ENCODE results near the gene C5orf15.

DNA sequence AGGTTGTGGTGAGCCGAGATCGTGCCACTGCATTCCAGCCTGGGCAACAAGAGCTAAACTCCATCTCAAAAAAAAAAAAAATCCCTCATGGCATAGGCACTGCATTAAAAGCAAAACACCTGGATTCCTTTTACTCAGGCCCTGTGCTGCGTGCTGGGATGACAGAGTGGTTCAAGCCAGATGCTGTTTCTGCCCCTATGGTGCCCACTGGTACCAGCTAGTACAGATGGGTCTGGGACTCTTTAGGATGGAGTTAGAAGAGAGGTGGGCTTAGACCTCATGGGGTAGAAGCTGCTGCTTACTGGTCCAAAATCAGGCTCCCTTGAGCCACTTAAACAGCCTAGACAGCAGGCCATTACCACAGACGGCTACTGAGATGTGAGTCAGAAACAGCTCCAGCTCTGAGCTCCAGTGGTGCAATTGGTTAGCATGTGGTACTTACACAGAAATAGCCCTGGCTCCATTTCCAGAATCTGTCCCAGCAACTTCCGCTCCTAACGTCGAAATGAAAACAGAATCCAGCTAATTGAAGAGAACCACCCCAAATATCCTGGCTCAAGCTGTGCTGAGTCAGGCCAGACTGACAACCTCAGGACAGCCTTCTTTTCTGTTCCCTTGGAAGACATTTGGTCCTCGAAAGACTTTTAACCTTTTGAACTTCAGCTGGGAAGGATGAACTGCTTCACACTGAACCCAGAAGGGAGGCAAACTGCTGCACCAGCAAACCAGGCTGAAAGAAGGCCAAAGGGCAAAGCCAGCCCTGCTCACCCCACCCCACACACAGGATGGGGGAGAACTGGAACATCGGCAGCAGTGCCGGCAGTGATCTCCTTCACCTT is 15.5 kb downstream of the C5orf15 start:
- TF ChIP-seq, protein P1, sequence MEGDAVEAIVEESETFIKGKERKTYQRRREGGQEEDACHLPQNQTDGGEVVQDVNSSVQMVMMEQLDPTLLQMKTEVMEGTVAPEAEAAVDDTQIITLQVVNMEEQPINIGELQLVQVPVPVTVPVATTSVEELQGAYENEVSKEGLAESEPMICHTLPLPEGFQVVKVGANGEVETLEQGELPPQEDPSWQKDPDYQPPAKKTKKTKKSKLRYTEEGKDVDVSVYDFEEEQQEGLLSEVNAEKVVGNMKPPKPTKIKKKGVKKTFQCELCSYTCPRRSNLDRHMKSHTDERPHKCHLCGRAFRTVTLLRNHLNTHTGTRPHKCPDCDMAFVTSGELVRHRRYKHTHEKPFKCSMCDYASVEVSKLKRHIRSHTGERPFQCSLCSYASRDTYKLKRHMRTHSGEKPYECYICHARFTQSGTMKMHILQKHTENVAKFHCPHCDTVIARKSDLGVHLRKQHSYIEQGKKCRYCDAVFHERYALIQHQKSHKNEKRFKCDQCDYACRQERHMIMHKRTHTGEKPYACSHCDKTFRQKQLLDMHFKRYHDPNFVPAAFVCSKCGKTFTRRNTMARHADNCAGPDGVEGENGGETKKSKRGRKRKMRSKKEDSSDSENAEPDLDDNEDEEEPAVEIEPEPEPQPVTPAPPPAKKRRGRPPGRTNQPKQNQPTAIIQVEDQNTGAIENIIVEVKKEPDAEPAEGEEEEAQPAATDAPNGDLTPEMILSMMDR (conservative IDR thresholded peaks at IDR 0.05 in 1 of 2, IDR thresholded peaks at IDR 0.05 in 1 of 2; ENCODE audit: extremely low read depth in 1 of 2, insufficient read depth in 1 of 2, low read depth in 1 of 2, low read length in 2 of 2) = no peak
- TF ChIP-seq EZH2 (IDR thresholded peaks at IDR 0.05; ENCODE audit: borderline replicate concordance, low read length) = no peak
